Tibial nerve (tissue), 4 donors: Measurements from ENCODE around the gene THEMIS2. TPM values are rescaled to one million over a fixed set of nuclear protein-coding genes. Genes with fewer than 3 reads are reported as not detected.

ENCODE experiments used
- DNase-seq, 2 donors: peaks; one replicate each; pipeline ENCODE4 v3.0.0-alpha.2; 2019; ENCODE audit warnings: low spot score in 2 of 2
- H3K27ac ChIP-seq, 4 donors: fragments of 200-600 bp; sonication (generic) in 3 of 4; one replicate each; pipeline ENCODE4 v1.5.1; 2017 to 2019; ENCODE audit warnings: mild to moderate bottlenecking in 1 of 4
- H3K27me3 ChIP-seq, 2 donors: fragments of 200-600 bp; sonication (generic) in 1 of 2; one replicate each; pipeline versions ENCODE4 v1.5.1 to v1.6.0; 2017 to 2019
- H3K36me3 ChIP-seq, 3 donors: fragments of 200-600 bp; sonication (generic); one replicate each; pipeline ENCODE4 v1.5.1; 2018 to 2019
- H3K4me1 ChIP-seq, 4 donors: fragments of 200-600 bp; sonication (generic) in 3 of 4; one replicate each; pipeline ENCODE4 v1.5.1; 2017 to 2019
- H3K4me3 ChIP-seq, 4 donors: fragments of 200-600 bp; sonication (generic) in 3 of 4; one replicate each; pipeline ENCODE4 v1.5.1; 2017 to 2019; ENCODE audit warnings: mild to moderate bottlenecking in 1 of 4, moderate library complexity in 1 of 4
- H3K9me3 ChIP-seq, 4 donors: fragments of 200-600 bp; sonication (generic) in 3 of 4; one replicate each; pipeline ENCODE4 v1.5.1; 2017 to 2019
- CTCF ChIP-seq, 5 experiments: fragments of 200-600 bp in 3 of 5; fragments of 450-650 bp in 2 of 5; sonication (generic) in 3 of 5; IDR thresholded peaks; one replicate each; pipeline ENCODE4 v1.5.1; 2016 to 2019; ENCODE audit warnings: antibody characterized with exemption in 5 of 5, mild to moderate bottlenecking in 3 of 5, moderate library complexity in 2 of 5
- EP300 ChIP-seq, 2 donors: sonication (generic); formaldehyde crosslinking; IDR thresholded peaks; one replicate each; pipeline ENCODE4 v1.6.1; 2017; ENCODE audit warnings: antibody characterized with exemption in 2 of 2, mild to moderate bottlenecking in 1 of 2
- POLR2A ChIP-seq, 2 donors: fragments of 450-650 bp; IDR thresholded peaks; one replicate each; pipeline ENCODE4 v1.6.1; 2017; ENCODE audit warnings: antibody characterized with exemption in 2 of 2, mild to moderate bottlenecking in 2 of 2, moderate library complexity in 2 of 2
- WGBS, 2 donors: methylation state at CpG; one replicate each; pipeline ENCODE4 v1.1.5; 2018; 5-methylcytosine and 5-hydroxymethylcytosine counted together
- total RNA-seq, 4 donors: library from RNA; depleted of rRNA; stranded (reverse); fragments of >200 nt; gene quantifications; one replicate each; pipeline ENCODE4 v1.1.0, GENCODE V29; 2016

The THEMIS2 gene
- total RNA-seq, 4 donors from 2014 or later: 13.2 to 50.7 (median 23.7) TPM

GRCh38 chr1:27887215-27888021 is 15.1 kb downstream of the THEMIS2 start:
- H3K9me3 ChIP-seq: no peaks in the 10 kb centered on the region
- no peak for DNase-seq
- H3K27me3 ChIP-seq: no peaks in the 10 kb centered on the region
- H3K27ac ChIP-seq: peak overlapping the region in 3 of 4 donors; percentile 60 to 65 (median 63)
- WGBS, 2 donors: 65 to 71% methylated on average over 8 of the region's 8 CpGs
- H3K4me1 ChIP-seq: peaks cover 0 to 24% (median 0%) of the 10 kb centered on the region in 4 donors
- no peak overlapping the region for H3K4me3 ChIP-seq
- no peak for TF ChIP-seq POLR2A (IDR thresholded peaks at IDR 0.05)
- no peak for TF ChIP-seq CTCF (IDR thresholded peaks at IDR 0.05)
- TF ChIP-seq EP300 (IDR thresholded peaks at IDR 0.05): peak in 1 of 2 donors; percentile 7
- H3K36me3 ChIP-seq: peaks cover 0 to 80% (median 0%) of the 10 kb centered on the region in 3 donors

- peaks cover 0 to 20% (median 0%) of the 10 kb centered on the region in 4 donors for H3K4me1 ChIP-seq
- no peaks in the 10 kb centered on the region for H3K9me3 ChIP-seq
- 90 to 100% methylated on average over 3 of the region's 3 CpGs for WGBS, 2 donors
- no peak for DNase-seq
- TF ChIP-seq EP300 (IDR thresholded peaks at IDR 0.05) (no peak), CTCF (IDR thresholded peaks at IDR 0.05) (no peak), POLR2A (IDR thresholded peaks at IDR 0.05) (no peak)
- H3K27ac ChIP-seq: peak overlapping the region in 3 of 4 donors; percentile 31 to 59 (median 34)
- H3K36me3 ChIP-seq: peaks cover 0 to 84% (median 12%) of the 10 kb centered on the region in 3 donors
- H3K4me3 ChIP-seq: no peak overlapping the region
- H3K27me3 ChIP-seq: no peaks in the 10 kb centered on the region
Measured at GRCh38 chr1:27889506-27889905, 17.2 kb downstream of the THEMIS2 start.

GRCh38 chr1:27891196-27891889 is 19.0 kb downstream of the THEMIS2 start:
- H3K36me3 ChIP-seq: peaks cover 0 to 90% (median 26%) of the 10 kb centered on the region in 3 donors
- H3K27ac ChIP-seq: peak overlapping the region in 3 of 4 donors; percentile 68 to 80 (median 68)
- peak in 1 of 2 donors; percentile 57 for DNase-seq
- peak in 1 of 5 experiments; percentile 41 for TF ChIP-seq CTCF (IDR thresholded peaks at IDR 0.05)
- TF ChIP-seq EP300 (IDR thresholded peaks at IDR 0.05): peak; percentile 86 to 92
- peak in 1 of 2 donors; percentile 14 for TF ChIP-seq POLR2A (IDR thresholded peaks at IDR 0.05)
- WGBS, 2 donors: 74 to 76% methylated on average over 7 of the region's 7 CpGs
- H3K4me3 ChIP-seq: no peak overlapping the region
- peaks cover 0 to 19% (median 0%) of the 10 kb centered on the region in 4 donors for H3K4me1 ChIP-seq
- no peaks in the 10 kb centered on the region for H3K9me3 ChIP-seq
- no peaks in the 10 kb centered on the region for H3K27me3 ChIP-seq

- no peak for DNase-seq
- Histone ChIP-seq H3K4me1 (peaks cover 0 to 5% (median 0%) of the 10 kb centered on the region in 4 donors), H3K27me3 (no peaks in the 10 kb centered on the region), H3K36me3 (peaks cover 0 to 96% (median 31%) of the 10 kb centered on the region in 3 donors), H3K27ac (no peak overlapping the region), H3K4me3 (no peak overlapping the region), H3K9me3 (no peaks in the 10 kb centered on the region)
- WGBS, 2 donors: 75 to 80% methylated on average over 3 of the region's 3 CpGs
- TF ChIP-seq POLR2A (IDR thresholded peaks at IDR 0.05): no peak
- no peak for TF ChIP-seq EP300 (IDR thresholded peaks at IDR 0.05)
- TF ChIP-seq CTCF (IDR thresholded peaks at IDR 0.05): no peak
Measured at GRCh38 chr1:27894521-27894920, 22.2 kb downstream of the THEMIS2 start.
